ENCODE measurements around the gene ABCE1. TPM values are rescaled to one million over a fixed set of nuclear protein-coding genes. Genes with fewer than 3 reads are reported as not detected.
A peak's percentile ranks its signal among the peaks of the same experiment; 100 is the strongest.

The ABCE1 gene
- total and polyA plus RNA-seq, 10 of the 15 experiments (the other 5 are each of a cell fraction or from before 2014, with no cell fraction given): 75.9 to 172 (median 134) TPM

DNA sequence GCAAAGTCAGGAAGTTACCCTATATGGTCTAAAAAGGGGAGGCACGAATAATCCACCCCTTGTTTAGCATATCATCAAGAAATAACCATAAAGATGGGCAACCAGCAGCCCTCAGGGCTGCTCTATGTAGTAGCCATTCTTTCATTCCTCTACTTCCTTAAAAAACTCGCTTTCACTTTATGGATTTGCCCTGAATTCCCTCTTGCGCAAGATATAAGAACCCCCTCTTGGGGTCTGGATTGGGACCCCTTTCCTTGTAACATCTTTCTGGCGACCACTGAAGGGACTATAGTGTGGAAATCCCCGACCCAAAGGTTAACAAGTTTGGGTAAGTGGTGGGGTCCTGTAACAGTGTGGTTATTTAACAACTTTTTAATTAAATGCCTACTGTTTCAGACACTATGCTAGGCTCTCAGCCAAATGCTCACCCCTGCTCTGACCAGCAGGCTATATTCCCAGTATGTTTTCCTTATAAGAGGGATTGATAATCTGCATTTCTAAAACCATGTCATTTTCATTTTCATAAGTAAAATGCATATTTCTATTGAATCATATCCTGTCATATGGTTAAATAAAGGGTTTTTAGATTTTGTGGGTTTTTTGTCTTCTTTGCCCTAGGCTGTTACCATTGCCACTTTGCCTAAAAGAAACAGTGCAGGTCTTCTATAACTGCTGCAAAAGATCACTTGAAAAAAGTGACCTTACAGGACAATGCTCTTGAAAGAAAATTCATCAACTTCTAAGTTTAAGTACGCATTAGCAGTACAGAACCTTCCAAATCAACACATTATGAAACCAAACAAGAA, 41.6 kb upstream of the ABCE1 start:
- DNase-seq (ENCODE audit: low read depth, low spot score) (no peak), ATAC-seq (peak; percentile 51), FAIRE-seq (peak; percentile 27)
- H3K27me3 ChIP-seq (replicated peaks in 1 of 2; ENCODE audit: control insufficient read depth in 2 of 2, insufficient read depth in 2 of 2, low read length in 1 of 2): no peaks in the 10 kb centered on the region
- 97% methylated on average over 6 of the region's 6 CpGs for WGBS (ENCODE audit: insufficient coverage, insufficient replicate concordance, low lambda C conversion rate, missing lambda C conversion rate)
- H3K4me2 ChIP-seq (ENCODE audit: control insufficient read depth, insufficient read depth): no peak overlapping the region
- no peaks in the 10 kb centered on the region for H4K20me1 ChIP-seq (ENCODE audit: control insufficient read depth, insufficient read depth)
- no peak overlapping the region for H3K9ac ChIP-seq (ENCODE audit: control insufficient read depth, insufficient read depth, low read length)
- H3K4me3 ChIP-seq: no peak overlapping the region
- intact Hi-C loops (cut with micrococcal nuclease; ENCODE audit: unreplicated experiment): no loop called here
- H3K4me1 ChIP-seq (ENCODE audit: control insufficient read depth, insufficient read depth, low read length): no peaks in the 10 kb centered on the region
- ChIA-PET POLR2A (no interaction called here), SMC1A (ENCODE audit: uncharacterized antibody, unreplicated experiment) (interaction anchor here (0.8 to 1.4 kb wide), 2 partner anchors 12 to 13 kb away, joined by 3 to 4 read pairs; no protein-coding TSS in a partner anchor), CTCF (interaction anchor here (0.8 to 1.4 kb wide), 2 partner anchors 150 to 274 kb away, joined by 3 read pairs; no protein-coding TSS in a partner anchor), RAD21 (ENCODE audit: unreplicated experiment) (interaction anchor here (1.3 to 3.2 kb wide), 2 partner anchors 16 to 86 kb away, joined by 4 to 16 read pairs; no protein-coding TSS in a partner anchor)
- H3K79me2 ChIP-seq (ENCODE audit: control insufficient read depth, insufficient read depth, low read length): no peaks in the 10 kb centered on the region
- TSS peak; percentile 29 for BruUV-seq (replicated peaks)
- in situ Hi-C loops (cut with MboI): no loop called here
- no peaks in the 10 kb centered on the region for H3K9me3 ChIP-seq (replicated peaks; ENCODE audit: control insufficient read depth, insufficient read depth, low read length)
- no peak overlapping the region for H2AFZ ChIP-seq (ENCODE audit: control insufficient read depth, low read depth, low read length)
- H3K27ac ChIP-seq (ENCODE audit: control insufficient read depth, insufficient read depth): no peak overlapping the region
- no peaks in the 10 kb centered on the region; a peak in 2 of 4 replicates for H3K36me3 ChIP-seq (ENCODE audit: control insufficient read depth in 2 of 2, insufficient read depth in 2 of 2, low read length in 1 of 2)
- TF ChIP-seq IKZF2 (IDR thresholded peaks at IDR 0.05) (0 out of 4 replicates have a peak, but pooled peaks of 1 of the 2 experiments have one; percentile 9), TBL1XR1 (IDR thresholded peaks at IDR 0.05; ENCODE audit: low read depth, low read length) (no peak), NR2F1 (conservative IDR thresholded peaks at IDR 0.05) (peak; percentile 33; the same call in 1 of the 2 replicates)

DNA sequence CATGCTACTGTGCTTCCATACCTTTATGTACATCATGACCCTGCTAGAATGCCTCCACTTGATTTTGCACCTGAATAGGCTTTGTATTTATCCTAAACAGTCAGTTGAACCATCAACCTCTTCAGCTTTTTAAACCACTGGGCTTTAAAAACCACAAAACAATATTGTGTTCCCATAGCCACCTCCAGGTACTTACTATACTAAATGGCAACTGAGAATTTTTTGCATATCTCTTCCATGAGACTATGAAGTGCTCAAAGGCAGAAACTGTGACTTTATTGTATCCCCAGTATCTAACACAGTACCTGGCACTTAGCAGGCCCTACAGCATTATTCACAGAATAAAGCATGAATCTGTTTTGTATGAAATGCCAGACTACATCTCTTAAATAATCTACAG, 39.9 kb upstream of the ABCE1 start:
- CTCF ChIA-PET: interaction anchor here (0.9 to 1.5 kb wide), 6 partner anchors 8 to 883 kb away, joined by 3 to 8 read pairs (median 3); no protein-coding TSS in a partner anchor
- Histone ChIP-seq H3K36me3 (ENCODE audit: control insufficient read depth in 2 of 2, insufficient read depth in 2 of 2, low read length in 1 of 2) (peaks cover 0 to 5% of the 10 kb centered on the region in 2 experiments; a peak in 2 of 4 replicates), H3K27me3 (replicated peaks in 1 of 2; ENCODE audit: control insufficient read depth in 2 of 2, insufficient read depth in 2 of 2, low read length in 1 of 2) (no peaks in the 10 kb centered on the region), H3K4me3 (no peak overlapping the region), H3K4me2 (ENCODE audit: control insufficient read depth, insufficient read depth) (no peak overlapping the region), H3K79me2 (ENCODE audit: control insufficient read depth, insufficient read depth, low read length) (no peaks in the 10 kb centered on the region), H3K27ac (ENCODE audit: control insufficient read depth, insufficient read depth) (no peak overlapping the region), H4K20me1 (ENCODE audit: control insufficient read depth, insufficient read depth) (no peaks in the 10 kb centered on the region), H3K9me3 (replicated peaks; ENCODE audit: control insufficient read depth, insufficient read depth, low read length) (no peaks in the 10 kb centered on the region), H3K4me1 (ENCODE audit: control insufficient read depth, insufficient read depth, low read length) (no peaks in the 10 kb centered on the region), H3K9ac (ENCODE audit: control insufficient read depth, insufficient read depth, low read length) (no peak overlapping the region), H2AFZ (ENCODE audit: control insufficient read depth, low read depth, low read length) (no peak overlapping the region)
- SMC1A ChIA-PET (ENCODE audit: uncharacterized antibody, unreplicated experiment): interaction anchor here (0.7 to 4.8 kb wide), 9 partner anchors 8 to 155 kb away, joined by 3 to 23 read pairs (median 4); no protein-coding TSS in a partner anchor
- DNase-seq (ENCODE audit: low read depth, low spot score) (no peak), ATAC-seq (no peak), FAIRE-seq (no peak)
- intact Hi-C loops (cut with micrococcal nuclease; ENCODE audit: unreplicated experiment): no loop called here
- POLR2A ChIA-PET: no interaction called here
- in situ Hi-C loops (cut with MboI): no loop called here
- BruUV-seq (replicated peaks): no TSS peak
- RAD21 ChIA-PET (ENCODE audit: unreplicated experiment): interaction anchor here (1.0 to 3.2 kb wide), 3 partner anchors 88 to 883 kb away, joined by 3 to 16 read pairs (median 4); no protein-coding TSS in a partner anchor
- TF ChIP-seq RELA (IDR thresholded peaks at IDR 0.05; ENCODE audit: borderline replicate concordance, partially characterized antibody) (no peak), FOXM1 (IDR thresholded peaks at IDR 0.05; ENCODE audit: low read depth, low read length) (no peak), ZNF217 (IDR thresholded peaks at IDR 0.05) (no peak), NFXL1 (IDR thresholded peaks at IDR 0.05; ENCODE audit: borderline replicate concordance) (no peak), RFX5 (IDR thresholded peaks at IDR 0.05; ENCODE audit: low read depth, low read length) (no peak), SIN3A (IDR thresholded peaks at IDR 0.05; ENCODE audit: low read depth, low read length) (no peak), FOXK2 (IDR thresholded peaks at IDR 0.05) (no peak), GATAD2B (conservative IDR thresholded peaks at IDR 0.05; ENCODE audit: low read depth) (no peak), CHD4 (IDR thresholded peaks at IDR 0.05) (no peak)
- TF ChIP-seq, protein P1, sequence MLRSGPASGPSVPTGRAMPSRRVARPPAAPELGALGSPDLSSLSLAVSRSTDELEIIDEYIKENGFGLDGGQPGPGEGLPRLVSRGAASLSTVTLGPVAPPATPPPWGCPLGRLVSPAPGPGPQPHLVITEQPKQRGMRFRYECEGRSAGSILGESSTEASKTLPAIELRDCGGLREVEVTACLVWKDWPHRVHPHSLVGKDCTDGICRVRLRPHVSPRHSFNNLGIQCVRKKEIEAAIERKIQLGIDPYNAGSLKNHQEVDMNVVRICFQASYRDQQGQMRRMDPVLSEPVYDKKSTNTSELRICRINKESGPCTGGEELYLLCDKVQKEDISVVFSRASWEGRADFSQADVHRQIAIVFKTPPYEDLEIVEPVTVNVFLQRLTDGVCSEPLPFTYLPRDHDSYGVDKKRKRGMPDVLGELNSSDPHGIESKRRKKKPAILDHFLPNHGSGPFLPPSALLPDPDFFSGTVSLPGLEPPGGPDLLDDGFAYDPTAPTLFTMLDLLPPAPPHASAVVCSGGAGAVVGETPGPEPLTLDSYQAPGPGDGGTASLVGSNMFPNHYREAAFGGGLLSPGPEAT (IDR thresholded peaks at IDR 0.05; ENCODE audit: low read depth): no peak

Data from GM12878 (cell line).